ENCODE results near the gene RNF7. TPM values are rescaled to one million over a fixed set of nuclear protein-coding genes. Genes with fewer than 3 reads are reported as not detected.

Gene RNF7
- polyA plus RNA-seq, 2 of the 4 experiments (the other 2 are of a cell fraction): 84.1 to 147 TPM

DNA sequence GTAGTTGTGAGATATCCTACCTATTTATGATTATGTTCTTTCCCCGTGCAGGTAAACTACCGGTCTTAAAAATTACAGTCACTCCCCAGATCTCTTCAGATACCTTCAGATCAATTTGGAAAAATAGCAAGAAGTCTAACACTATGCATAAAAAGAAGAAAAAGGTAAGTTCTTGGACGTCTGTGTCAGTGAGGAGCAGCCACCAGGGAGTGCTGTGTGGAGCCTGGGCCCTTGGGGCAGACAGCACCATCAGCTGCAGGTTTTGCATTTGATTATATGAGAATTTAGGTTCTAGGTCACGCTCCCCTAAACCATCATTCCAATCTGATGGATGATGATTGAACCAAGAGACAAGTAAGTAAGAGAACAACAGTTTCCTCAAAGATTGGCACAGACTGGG is 8.9 kb upstream of the RNF7 start:
- ATAC-seq (peak in 1 of 2 experiments; percentile 44; a peak in 1 of 6 replicates), FAIRE-seq (no peak), DNase-seq (ENCODE audit: low read depth in 1 of 2, low spot score in 1 of 2) (no peak)
- Histone ChIP-seq H3K27ac (no peak overlapping the region), H3K4me3 (no peak overlapping the region), H3K4me2 (no peak overlapping the region), H3K9me3 (no peaks in the 10 kb centered on the region), H3K4me1 (no peaks in the 10 kb centered on the region; the same call in 2 of the 3 replicates)
- TF ChIP-seq HOXB5 (CRISPR knock-in tag; IDR thresholded peaks at IDR 0.05): no peak
- TF ChIP-seq RCOR1 (IDR thresholded peaks at IDR 0.05; ENCODE audit: low read depth, low read length): no peak
- TF ChIP-seq RAD21 (conservative IDR thresholded peaks at IDR 0.05 in 1 of 2, IDR thresholded peaks at IDR 0.05 in 1 of 2): no peak
- TF ChIP-seq HOXB13 (CRISPR knock-in tag; IDR thresholded peaks at IDR 0.05; ENCODE audit: low read depth): no peak
- TF ChIP-seq ZNF302 (CRISPR knock-in tag; IDR thresholded peaks at IDR 0.05): no peak
- TF ChIP-seq, protein P1, sequence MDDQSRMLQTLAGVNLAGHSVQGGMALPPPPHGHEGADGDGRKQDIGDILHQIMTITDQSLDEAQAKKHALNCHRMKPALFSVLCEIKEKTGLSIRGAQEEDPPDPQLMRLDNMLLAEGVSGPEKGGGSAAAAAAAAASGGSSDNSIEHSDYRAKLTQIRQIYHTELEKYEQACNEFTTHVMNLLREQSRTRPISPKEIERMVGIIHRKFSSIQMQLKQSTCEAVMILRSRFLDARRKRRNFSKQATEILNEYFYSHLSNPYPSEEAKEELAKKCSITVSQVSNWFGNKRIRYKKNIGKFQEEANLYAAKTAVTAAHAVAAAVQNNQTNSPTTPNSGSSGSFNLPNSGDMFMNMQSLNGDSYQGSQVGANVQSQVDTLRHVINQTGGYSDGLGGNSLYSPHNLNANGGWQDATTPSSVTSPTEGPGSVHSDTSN (IDR thresholded peaks at IDR 0.05): no peak
- TF ChIP-seq, protein P2, sequence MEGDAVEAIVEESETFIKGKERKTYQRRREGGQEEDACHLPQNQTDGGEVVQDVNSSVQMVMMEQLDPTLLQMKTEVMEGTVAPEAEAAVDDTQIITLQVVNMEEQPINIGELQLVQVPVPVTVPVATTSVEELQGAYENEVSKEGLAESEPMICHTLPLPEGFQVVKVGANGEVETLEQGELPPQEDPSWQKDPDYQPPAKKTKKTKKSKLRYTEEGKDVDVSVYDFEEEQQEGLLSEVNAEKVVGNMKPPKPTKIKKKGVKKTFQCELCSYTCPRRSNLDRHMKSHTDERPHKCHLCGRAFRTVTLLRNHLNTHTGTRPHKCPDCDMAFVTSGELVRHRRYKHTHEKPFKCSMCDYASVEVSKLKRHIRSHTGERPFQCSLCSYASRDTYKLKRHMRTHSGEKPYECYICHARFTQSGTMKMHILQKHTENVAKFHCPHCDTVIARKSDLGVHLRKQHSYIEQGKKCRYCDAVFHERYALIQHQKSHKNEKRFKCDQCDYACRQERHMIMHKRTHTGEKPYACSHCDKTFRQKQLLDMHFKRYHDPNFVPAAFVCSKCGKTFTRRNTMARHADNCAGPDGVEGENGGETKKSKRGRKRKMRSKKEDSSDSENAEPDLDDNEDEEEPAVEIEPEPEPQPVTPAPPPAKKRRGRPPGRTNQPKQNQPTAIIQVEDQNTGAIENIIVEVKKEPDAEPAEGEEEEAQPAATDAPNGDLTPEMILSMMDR (IDR thresholded peaks at IDR 0.05): no peak
- no peak for TF ChIP-seq RFX5 (IDR thresholded peaks at IDR 0.05)
- TF ChIP-seq, protein P3, sequence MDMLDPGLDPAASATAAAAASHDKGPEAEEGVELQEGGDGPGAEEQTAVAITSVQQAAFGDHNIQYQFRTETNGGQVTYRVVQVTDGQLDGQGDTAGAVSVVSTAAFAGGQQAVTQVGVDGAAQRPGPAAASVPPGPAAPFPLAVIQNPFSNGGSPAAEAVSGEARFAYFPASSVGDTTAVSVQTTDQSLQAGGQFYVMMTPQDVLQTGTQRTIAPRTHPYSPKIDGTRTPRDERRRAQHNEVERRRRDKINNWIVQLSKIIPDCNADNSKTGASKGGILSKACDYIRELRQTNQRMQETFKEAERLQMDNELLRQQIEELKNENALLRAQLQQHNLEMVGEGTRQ (IDR thresholded peaks at IDR 0.05): no peak
- TF ChIP-seq, protein P4, sequence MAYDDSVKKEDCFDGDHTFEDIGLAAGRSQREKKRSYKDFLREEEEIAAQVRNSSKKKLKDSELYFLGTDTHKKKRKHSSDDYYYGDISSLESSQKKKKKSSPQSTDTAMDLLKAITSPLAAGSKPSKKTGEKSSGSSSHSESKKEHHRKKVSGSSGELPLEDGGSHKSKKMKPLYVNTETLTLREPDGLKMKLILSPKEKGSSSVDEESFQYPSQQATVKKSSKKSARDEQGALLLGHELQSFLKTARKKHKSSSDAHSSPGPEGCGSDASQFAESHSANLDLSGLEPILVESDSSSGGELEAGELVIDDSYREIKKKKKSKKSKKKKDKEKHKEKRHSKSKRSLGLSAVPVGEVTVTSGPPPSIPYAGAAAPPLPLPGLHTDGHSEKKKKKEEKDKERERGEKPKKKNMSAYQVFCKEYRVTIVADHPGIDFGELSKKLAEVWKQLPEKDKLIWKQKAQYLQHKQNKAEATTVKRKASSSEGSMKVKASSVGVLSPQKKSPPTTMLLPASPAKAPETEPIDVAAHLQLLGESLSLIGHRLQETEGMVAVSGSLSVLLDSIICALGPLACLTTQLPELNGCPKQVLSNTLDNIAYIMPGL (CRISPR knock-in tag; IDR thresholded peaks at IDR 0.05; ENCODE audit: borderline replicate concordance): no peak
- TF ChIP-seq, protein P5, sequence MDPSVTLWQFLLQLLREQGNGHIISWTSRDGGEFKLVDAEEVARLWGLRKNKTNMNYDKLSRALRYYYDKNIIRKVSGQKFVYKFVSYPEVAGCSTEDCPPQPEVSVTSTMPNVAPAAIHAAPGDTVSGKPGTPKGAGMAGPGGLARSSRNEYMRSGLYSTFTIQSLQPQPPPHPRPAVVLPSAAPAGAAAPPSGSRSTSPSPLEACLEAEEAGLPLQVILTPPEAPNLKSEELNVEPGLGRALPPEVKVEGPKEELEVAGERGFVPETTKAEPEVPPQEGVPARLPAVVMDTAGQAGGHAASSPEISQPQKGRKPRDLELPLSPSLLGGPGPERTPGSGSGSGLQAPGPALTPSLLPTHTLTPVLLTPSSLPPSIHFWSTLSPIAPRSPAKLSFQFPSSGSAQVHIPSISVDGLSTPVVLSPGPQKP (IDR thresholded peaks at IDR 0.05; ENCODE audit: low read depth, low read length): no peak
- no peak for TF ChIP-seq CEBPB (IDR thresholded peaks at IDR 0.05)
- ChIA-PET CTCF (interaction anchor here (0.6 to 1.5 kb wide), 3 partner anchors 9 to 419 kb away, joined by 3 read pairs; partner anchors contain the start of gene RNF7), POLR2A (no interaction called here)
- 64% methylated on average over 4 of the region's 4 CpGs for WGBS (ENCODE audit: missing lambda C conversion rate)

DNA sequence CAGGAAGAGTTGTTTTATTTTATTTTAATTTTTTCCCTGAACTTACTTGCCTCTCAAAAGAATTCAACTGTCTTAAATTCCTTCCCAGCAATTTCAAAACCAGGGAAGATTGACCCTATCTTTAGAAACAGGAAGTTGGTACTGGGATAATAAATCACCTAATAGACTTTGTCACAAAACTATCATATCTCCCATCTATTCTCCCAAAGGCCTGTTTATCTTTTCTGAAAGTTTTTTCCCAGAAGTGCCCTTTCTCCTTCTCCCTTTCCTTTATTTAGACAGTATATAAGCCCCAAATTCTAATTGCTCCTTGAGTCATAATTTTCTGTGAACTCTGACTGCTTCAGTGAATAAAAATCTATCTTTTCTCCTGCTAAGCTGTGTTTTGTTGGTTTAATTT is 2.9 kb upstream of the RNF7 start:
- FAIRE-seq (no peak), DNase-seq (ENCODE audit: low read depth in 1 of 2, low spot score in 1 of 2) (no peak), ATAC-seq (no peak)
- H3K4me3 ChIP-seq: no peak overlapping the region
- no peak for TF ChIP-seq TP53 (CRISPR knock-in tag; IDR thresholded peaks at IDR 0.05)
- TF ChIP-seq, protein P1 (IDR thresholded peaks at IDR 0.05): no peak
- TF ChIP-seq CHD2 (IDR thresholded peaks at IDR 0.05; ENCODE audit: low read length, partially characterized antibody): no peak
- no peak for TF ChIP-seq FOXS1 (CRISPR knock-in tag; IDR thresholded peaks at IDR 0.05)
- TF ChIP-seq, protein P6, sequence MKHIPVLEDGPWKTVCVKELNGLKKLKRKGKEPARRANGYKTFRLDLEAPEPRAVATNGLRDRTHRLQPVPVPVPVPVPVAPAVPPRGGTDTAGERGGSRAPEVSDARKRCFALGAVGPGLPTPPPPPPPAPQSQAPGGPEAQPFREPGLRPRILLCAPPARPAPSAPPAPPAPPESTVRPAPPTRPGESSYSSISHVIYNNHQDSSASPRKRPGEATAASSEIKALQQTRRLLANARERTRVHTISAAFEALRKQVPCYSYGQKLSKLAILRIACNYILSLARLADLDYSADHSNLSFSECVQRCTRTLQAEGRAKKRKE (CRISPR knock-in tag; IDR thresholded peaks at IDR 0.05; ENCODE audit: low read depth): no peak
- TF ChIP-seq FOSL2 (IDR thresholded peaks at IDR 0.05): no peak
- TF ChIP-seq FOSL2 (CRISPR knock-in tag; IDR thresholded peaks at IDR 0.05): no peak
- TF ChIP-seq NPAS2 (CRISPR knock-in tag; IDR thresholded peaks at IDR 0.05; ENCODE audit: borderline replicate concordance): no peak
- H3K4me2 ChIP-seq: no peak overlapping the region
- POLR2A ChIA-PET: no interaction called here
- CTCF ChIA-PET: interaction anchor here (3.0 kb wide), 1 partner anchor 140 kb away, joined by 9 read pairs; no protein-coding TSS in a partner anchor
- H3K27ac ChIP-seq: no peak overlapping the region
- peaks cover 12% of the 10 kb centered on the region for H3K4me1 ChIP-seq
- no peaks in the 10 kb centered on the region for H3K9me3 ChIP-seq
